Small intestine (tissue), 7 donors: Measurements from ENCODE around the gene NDE1. TPM values are rescaled to one million over a fixed set of nuclear protein-coding genes. Genes with fewer than 3 reads are reported as not detected.

ENCODE experiments used
- DNase-seq, 2 donors: peaks; one replicate each; pipeline versions ENCODE4 v3.0.0 to v3.0.0-alpha.2; 2013
- FAIRE-seq: peaks from 2 replicates; lab custom pipeline; 2012; peaks lifted over from hg19 to GRCh38; lab: Jason Lieb, UNC
- H3K27ac ChIP-seq, 3 donors: one replicate each; pipeline ENCODE4 v1.5.1; 2013; ENCODE audit warnings: low read length in 2 of 3, mild to moderate bottlenecking in 2 of 3, control low read depth in 1 of 3, inconsistent platforms in 1 of 3, low read depth in 1 of 3, moderate library complexity in 1 of 3
- H3K27me3 ChIP-seq, 3 donors: one replicate each; pipeline ENCODE4 v1.6.1; 2013; ENCODE audit warnings: low read length in 3 of 3, inconsistent platforms in 1 of 3; ENCODE audit not compliant: control insufficient read depth in 3 of 3, insufficient read depth in 3 of 3
- H3K36me3 ChIP-seq, 3 donors: one replicate each; pipeline ENCODE4 v1.6.1; 2013; ENCODE audit warnings: low read length in 3 of 3, inconsistent platforms in 1 of 3, low read depth in 1 of 3, mild to moderate bottlenecking in 1 of 3, moderate library complexity in 1 of 3; ENCODE audit not compliant: control insufficient read depth in 3 of 3, insufficient read depth in 2 of 3
- H3K4me1 ChIP-seq, 3 donors: one replicate each; pipeline ENCODE4 v1.6.1; 2013; ENCODE audit warnings: low read length in 2 of 3, inconsistent platforms in 1 of 3, low read depth in 1 of 3, mild to moderate bottlenecking in 1 of 3, moderate library complexity in 1 of 3; ENCODE audit not compliant: control insufficient read depth in 3 of 3, insufficient read depth in 2 of 3
- H3K4me3 ChIP-seq, 3 donors: one replicate each; pipeline ENCODE4 v1.5.1; 2013; ENCODE audit warnings: low read length in 3 of 3, control low read depth in 1 of 3, inconsistent platforms in 1 of 3, low read depth in 1 of 3, mild to moderate bottlenecking in 1 of 3, moderate library complexity in 1 of 3
- H3K9me3 ChIP-seq, 2 donors: one replicate each; pipeline ENCODE4 v1.6.1; 2013; ENCODE audit warnings: low read depth in 1 of 2, low read length in 1 of 2; ENCODE audit not compliant: control insufficient read depth in 2 of 2, insufficient read depth in 1 of 2
- WGBS, 3 donors: extraction: QIAGEN DNeasy Blood & Tissue Kit; methylation state at CpG; one replicate each; pipeline ENCODE4 v1.1.7; 2013; 5-methylcytosine and 5-hydroxymethylcytosine counted together
- polyA plus RNA-seq, 4 donors: library from polyadenylated mRNA; stranded (reverse) in 3 of 4; unstranded in 1 of 4; fragments of 200-250 nt in 3 of 4; fragments of 120-200 nt in 1 of 4; gene quantifications; one replicate each; pipeline versions ENCODE4 v1.2.1 to v1.2.3, GENCODE V29; 2013
- donor health status: healthy with polysubstance abuse.
- donor health status: control.
- donor health status: control.
- donor health status: Bipolar disorder and iron deficiency.
- donor health status: healthy.

Gene NDE1
- polyA plus RNA-seq, 4 donors = 5.8 to 21.7 (median 14.4) TPM

GRCh38 chr16:15636392-15636873 is 13.6 kb upstream of the NDE1 start:
- H3K27ac ChIP-seq = no peak overlapping the region
- H3K9me3 ChIP-seq = no peaks in the 10 kb centered on the region
- peaks cover 0 to 5% (median 0%) of the 10 kb centered on the region in 3 donors for H3K4me1 ChIP-seq
- H3K4me3 ChIP-seq = no peak overlapping the region
- peaks cover 13 to 30% (median 18%) of the 10 kb centered on the region in 3 donors for H3K36me3 ChIP-seq
- DNase-seq = no peak
- FAIRE-seq = no peak
- H3K27me3 ChIP-seq = no peaks in the 10 kb centered on the region

GRCh38 chr16:15639061-15639568 is 10.9 kb upstream of the NDE1 start:
- Histone ChIP-seq H3K9me3 (no peaks in the 10 kb centered on the region), H3K27ac (no peak overlapping the region), H3K27me3 (no peaks in the 10 kb centered on the region), H3K4me3 (no peak overlapping the region), H3K4me1 (peaks cover 4 to 17% (median 4%) of the 10 kb centered on the region in 3 donors), H3K36me3 (peaks cover 7 to 23% (median 11%) of the 10 kb centered on the region in 3 donors)
- no peak for FAIRE-seq
- no peak for DNase-seq
- WGBS, 3 donors = 77 to 94% (median 77%) methylated on average over 11 of the region's 11 CpGs

GRCh38 chr16:15640966-15641365 is 9.1 kb upstream of the NDE1 start:
- FAIRE-seq = no peak
- Histone ChIP-seq H3K4me1 (peaks cover 4 to 20% (median 4%) of the 10 kb centered on the region in 3 donors), H3K27ac (no peak overlapping the region), H3K27me3 (no peaks in the 10 kb centered on the region), H3K9me3 (no peaks in the 10 kb centered on the region), H3K4me3 (no peak overlapping the region), H3K36me3 (peaks cover 2 to 17% (median 7%) of the 10 kb centered on the region in 3 donors)
- DNase-seq = no peak
- 65 to 73% (median 72%) methylated on average over 4 of the region's 4 CpGs for WGBS, 3 donors

- H3K27me3 ChIP-seq = no peaks in the 10 kb centered on the region
- DNase-seq = no peak
- no peaks in the 10 kb centered on the region for H3K9me3 ChIP-seq
- 6 to 15% (median 9%) methylated on average over 15 of the region's 15 CpGs for WGBS, 3 donors
- peak overlapping the region; percentile 76 to 94 (median 89) for H3K4me3 ChIP-seq
- FAIRE-seq = no peak
- peak overlapping the region; percentile 82 to 99 (median 93) for H3K27ac ChIP-seq
- peaks cover 4 to 20% (median 4%) of the 10 kb centered on the region in 3 donors for H3K4me1 ChIP-seq
- H3K36me3 ChIP-seq = peaks cover 0 to 16% (median 2%) of the 10 kb centered on the region in 3 donors
Measured at GRCh38 chr16:15641753-15642556, 8.1 kb upstream of the NDE1 start.

GRCh38 chr16:15642557-15643047 is 7.4 kb upstream of the NDE1 start:
- Histone ChIP-seq H3K27ac (peak overlapping the region; percentile 82 to 99 (median 93)), H3K9me3 (no peaks in the 10 kb centered on the region), H3K4me3 (peak overlapping the region; percentile 76 to 94 (median 89)), H3K36me3 (peaks cover 0 to 12% (median 0%) of the 10 kb centered on the region in 3 donors), H3K27me3 (no peaks in the 10 kb centered on the region), H3K4me1 (peaks cover 4 to 20% (median 4%) of the 10 kb centered on the region in 3 donors)
- 0% methylated on average over 14 to 23 of the region's 23 CpGs for WGBS, 3 donors
- DNase-seq (peak; percentile 51 to 86), FAIRE-seq (no peak)

GRCh38 chr16:15643048-15643945 is 6.7 kb upstream of the NDE1 start, which contains the start of gene MARF1:
Gene MARF1, minus strand, starts transcription at chr16:15643154. Its CDS starts 3,921 bp downstream, at chr16:15639233.
- peak; percentile 95 to 99 for DNase-seq
- Histone ChIP-seq H3K36me3 (peaks cover 0 to 5% (median 0%) of the 10 kb centered on the region in 3 donors), H3K4me3 (peak within 1 kb of the TSS; percentile 89 to 100 (median 94)), H3K27ac (peak within 1 kb of the TSS; percentile 90 to 100 (median 100)), H3K9me3 (no peaks in the 10 kb centered on the region), H3K4me1 (peaks cover 4 to 20% (median 4%) of the 10 kb centered on the region in 3 donors), H3K27me3 (no peaks in the 10 kb centered on the region)
- FAIRE-seq = no peak
- 0 to 1% (median 1%) methylated on average over 40 to 58 of the region's 58 CpGs for WGBS, 3 donors

GRCh38 chr16:15643946-15644250 is 6.1 kb upstream of the NDE1 start:
- H3K27ac ChIP-seq = peak overlapping the region in 2 of 3 donors; percentile 100
- peak overlapping the region in 1 of 3 donors; percentile 100 for H3K4me3 ChIP-seq
- WGBS, 3 donors = 18 to 24% (median 18%) methylated on average over 4 of the region's 4 CpGs

More at GRCh38 chr16:15643946-15644250, 6.1 kb upstream of the NDE1 start:
- no peak for DNase-seq
- no peaks in the 10 kb centered on the region for H3K27me3 ChIP-seq
- FAIRE-seq = no peak
- peaks cover 4 to 20% (median 4%) of the 10 kb centered on the region in 3 donors for H3K4me1 ChIP-seq
- no peaks in the 10 kb centered on the region for H3K9me3 ChIP-seq
- H3K36me3 ChIP-seq = peaks cover 0 to 4% (median 0%) of the 10 kb centered on the region in 3 donors
